ENCODE results near the gene KCNE1. TPM values are rescaled to one million over a fixed set of nuclear protein-coding genes. Genes with fewer than 3 reads are reported as not detected.
A peak's percentile ranks its signal among the peaks of the same experiment; 100 is the strongest.

The KCNE1 gene
- total and polyA plus RNA-seq, 10 of the 15 experiments (the other 5 are each of a cell fraction or from before 2014, with no cell fraction given), result 0.06 to 0.18 (median 0.09) TPM; not detected in 5

DNA sequence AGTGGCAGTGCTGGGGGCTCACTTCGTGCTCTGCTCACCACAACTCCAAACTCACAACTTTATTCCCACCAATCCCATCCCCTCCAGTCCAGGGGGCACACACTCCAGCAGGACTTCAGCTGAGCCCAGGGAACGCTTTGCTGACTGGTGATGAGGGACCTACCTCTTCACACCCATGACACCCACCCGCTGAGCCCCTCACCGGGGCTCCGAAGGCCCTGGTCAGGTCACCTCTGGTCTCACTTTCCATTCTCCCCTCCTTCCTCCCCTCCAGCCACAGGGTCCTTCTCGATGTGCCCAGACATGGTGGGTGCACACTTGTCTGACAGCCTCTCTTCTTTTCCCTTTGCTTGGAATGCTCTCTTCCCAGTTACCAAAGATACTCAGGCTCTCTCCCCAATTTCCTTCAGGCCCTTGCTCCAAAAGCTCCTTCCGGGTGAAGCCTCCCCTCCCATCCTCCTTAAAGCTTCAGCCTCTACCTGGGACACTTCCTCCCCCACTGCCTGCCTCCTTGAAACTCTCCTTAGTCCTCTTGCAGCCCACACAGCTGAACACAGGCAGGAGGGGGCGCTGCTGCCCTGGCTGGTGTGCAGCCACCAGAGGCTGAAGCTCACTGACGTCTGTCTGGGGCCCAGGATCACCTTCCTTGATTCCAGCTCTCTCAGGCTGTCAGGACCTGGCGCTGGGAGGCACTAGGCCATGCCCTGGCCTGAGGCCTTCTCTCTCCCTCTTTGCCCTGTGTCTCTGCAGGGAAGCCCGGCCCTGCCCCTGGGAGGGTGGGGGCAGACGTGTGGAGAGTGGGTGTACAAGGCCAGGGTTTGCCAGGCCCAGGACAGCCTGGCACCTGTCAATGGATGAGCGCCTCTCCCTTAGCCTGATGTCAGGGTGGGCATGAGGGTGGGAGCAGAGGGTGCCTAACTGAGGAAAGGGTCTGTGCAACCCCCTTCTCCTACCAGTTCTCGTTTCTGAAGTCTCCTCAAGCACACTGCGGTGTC, 1.6 kb downstream of the KCNE1 start:
- Histone ChIP-seq H3K79me2 (ENCODE audit: control insufficient read depth, insufficient read depth, low read length) (no peaks in the 10 kb centered on the region), H3K36me3 (ENCODE audit: control insufficient read depth in 2 of 2, insufficient read depth in 2 of 2, low read length in 1 of 2) (no peaks in the 10 kb centered on the region), H2AFZ (ENCODE audit: control insufficient read depth, low read depth, low read length) (no peak overlapping the region; the same call in 1 of the 2 replicates), H3K4me3 (no peak overlapping the region), H3K9ac (ENCODE audit: control insufficient read depth, insufficient read depth, low read length) (no peak overlapping the region), H3K4me2 (ENCODE audit: control insufficient read depth, insufficient read depth) (no peak overlapping the region), H3K27me3 (replicated peaks in 1 of 2; ENCODE audit: control insufficient read depth in 2 of 2, insufficient read depth in 2 of 2, low read length in 1 of 2) (no peaks in the 10 kb centered on the region), H3K27ac (ENCODE audit: control insufficient read depth, insufficient read depth) (no peak overlapping the region), H3K9me3 (replicated peaks; ENCODE audit: control insufficient read depth, insufficient read depth, low read length) (no peaks in the 10 kb centered on the region), H3K4me1 (ENCODE audit: control insufficient read depth, insufficient read depth, low read length) (no peaks in the 10 kb centered on the region), H4K20me1 (ENCODE audit: control insufficient read depth, insufficient read depth) (no peaks in the 10 kb centered on the region)
- intact Hi-C loops (cut with micrococcal nuclease; ENCODE audit: unreplicated experiment) (loop anchor here (1.0 kb wide), 3 partner anchors 72 to 120 kb away; no protein-coding TSS in a partner anchor), in situ Hi-C loops (cut with MboI) (no loop called here)
- BruUV-seq (replicated peaks), result no TSS peak
- FAIRE-seq (peak; percentile 93), DNase-seq (ENCODE audit: low read depth, low spot score) (no peak), ATAC-seq (peak; percentile 99)
- POLR2A ChIA-PET, result no interaction called here
- RAD21 ChIA-PET (ENCODE audit: unreplicated experiment), result interaction anchor here (0.6 to 6.3 kb wide), 13 partner anchors 9 to 161 kb away, joined by 3 to 71 read pairs (median 4); no protein-coding TSS in a partner anchor
- CTCF ChIA-PET, result interaction anchor here (0.5 to 13.6 kb wide), 32 partner anchors 8 to 1414 kb away, joined by 3 to 216 read pairs (median 5); partner anchors contain the start of gene RCAN1
- SMC1A ChIA-PET (ENCODE audit: uncharacterized antibody, unreplicated experiment), result interaction anchor here (0.7 to 2.7 kb wide), 17 partner anchors 12 to 154 kb away, joined by 3 to 47 read pairs (median 3); no protein-coding TSS in a partner anchor
- WGBS (ENCODE audit: insufficient coverage, insufficient replicate concordance, low lambda C conversion rate, missing lambda C conversion rate), result 33% methylated on average over 13 of the region's 15 CpGs
- TF ChIP-seq, protein P1, sequence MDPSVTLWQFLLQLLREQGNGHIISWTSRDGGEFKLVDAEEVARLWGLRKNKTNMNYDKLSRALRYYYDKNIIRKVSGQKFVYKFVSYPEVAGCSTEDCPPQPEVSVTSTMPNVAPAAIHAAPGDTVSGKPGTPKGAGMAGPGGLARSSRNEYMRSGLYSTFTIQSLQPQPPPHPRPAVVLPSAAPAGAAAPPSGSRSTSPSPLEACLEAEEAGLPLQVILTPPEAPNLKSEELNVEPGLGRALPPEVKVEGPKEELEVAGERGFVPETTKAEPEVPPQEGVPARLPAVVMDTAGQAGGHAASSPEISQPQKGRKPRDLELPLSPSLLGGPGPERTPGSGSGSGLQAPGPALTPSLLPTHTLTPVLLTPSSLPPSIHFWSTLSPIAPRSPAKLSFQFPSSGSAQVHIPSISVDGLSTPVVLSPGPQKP (IDR thresholded peaks at IDR 0.05; ENCODE audit: low read depth, low read length), result no peak
- TF ChIP-seq RAD51 (IDR thresholded peaks at IDR 0.05), result no peak
- TF ChIP-seq EED (IDR thresholded peaks at IDR 0.05; ENCODE audit: low read depth), result peak; percentile 27; the same call in 1 of the 2 replicates
- TF ChIP-seq, protein P2, sequence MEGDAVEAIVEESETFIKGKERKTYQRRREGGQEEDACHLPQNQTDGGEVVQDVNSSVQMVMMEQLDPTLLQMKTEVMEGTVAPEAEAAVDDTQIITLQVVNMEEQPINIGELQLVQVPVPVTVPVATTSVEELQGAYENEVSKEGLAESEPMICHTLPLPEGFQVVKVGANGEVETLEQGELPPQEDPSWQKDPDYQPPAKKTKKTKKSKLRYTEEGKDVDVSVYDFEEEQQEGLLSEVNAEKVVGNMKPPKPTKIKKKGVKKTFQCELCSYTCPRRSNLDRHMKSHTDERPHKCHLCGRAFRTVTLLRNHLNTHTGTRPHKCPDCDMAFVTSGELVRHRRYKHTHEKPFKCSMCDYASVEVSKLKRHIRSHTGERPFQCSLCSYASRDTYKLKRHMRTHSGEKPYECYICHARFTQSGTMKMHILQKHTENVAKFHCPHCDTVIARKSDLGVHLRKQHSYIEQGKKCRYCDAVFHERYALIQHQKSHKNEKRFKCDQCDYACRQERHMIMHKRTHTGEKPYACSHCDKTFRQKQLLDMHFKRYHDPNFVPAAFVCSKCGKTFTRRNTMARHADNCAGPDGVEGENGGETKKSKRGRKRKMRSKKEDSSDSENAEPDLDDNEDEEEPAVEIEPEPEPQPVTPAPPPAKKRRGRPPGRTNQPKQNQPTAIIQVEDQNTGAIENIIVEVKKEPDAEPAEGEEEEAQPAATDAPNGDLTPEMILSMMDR (IDR thresholded peaks at IDR 0.05 in 2 of 3, conservative IDR thresholded peaks at IDR 0.05 in 1 of 3; ENCODE audit: control insufficient read depth in 2 of 3, extremely low read depth in 1 of 3, insufficient read depth in 1 of 3, low read depth in 3 of 3, low read length in 3 of 3), result peak; percentile 81 to 86 (median 86)
- 0 out of 2 replicates have a peak, but pooled peaks have one; percentile 25 for TF ChIP-seq CBX5 (IDR thresholded peaks at IDR 0.05; ENCODE audit: low read depth)
- peak; percentile 47; the same call in 1 of the 3 replicates for TF ChIP-seq POU2F2 (IDR thresholded peaks at IDR 0.05; ENCODE audit: borderline replicate concordance, low read depth, low read length)
- 0 out of 2 replicates have a peak, but pooled peaks have one; percentile 6 for TF ChIP-seq TCF3 (IDR thresholded peaks at IDR 0.05; ENCODE audit: borderline replicate concordance, insufficient read depth, low read depth, low read length)
- no peak for TF ChIP-seq ATF7 (IDR thresholded peaks at IDR 0.05; ENCODE audit: low read depth)
- peak; percentile 69 for TF ChIP-seq YY1 (IDR thresholded peaks at IDR 0.05; ENCODE audit: low read depth, low read length)
- TF ChIP-seq SMARCA5 (IDR thresholded peaks at IDR 0.05), result peak; percentile 68; the same call in 1 of the 2 replicates
- TF ChIP-seq SMC3 (IDR thresholded peaks at IDR 0.05; ENCODE audit: borderline replicate concordance, low read length), result peak; percentile 98
- TF ChIP-seq, protein P3, sequence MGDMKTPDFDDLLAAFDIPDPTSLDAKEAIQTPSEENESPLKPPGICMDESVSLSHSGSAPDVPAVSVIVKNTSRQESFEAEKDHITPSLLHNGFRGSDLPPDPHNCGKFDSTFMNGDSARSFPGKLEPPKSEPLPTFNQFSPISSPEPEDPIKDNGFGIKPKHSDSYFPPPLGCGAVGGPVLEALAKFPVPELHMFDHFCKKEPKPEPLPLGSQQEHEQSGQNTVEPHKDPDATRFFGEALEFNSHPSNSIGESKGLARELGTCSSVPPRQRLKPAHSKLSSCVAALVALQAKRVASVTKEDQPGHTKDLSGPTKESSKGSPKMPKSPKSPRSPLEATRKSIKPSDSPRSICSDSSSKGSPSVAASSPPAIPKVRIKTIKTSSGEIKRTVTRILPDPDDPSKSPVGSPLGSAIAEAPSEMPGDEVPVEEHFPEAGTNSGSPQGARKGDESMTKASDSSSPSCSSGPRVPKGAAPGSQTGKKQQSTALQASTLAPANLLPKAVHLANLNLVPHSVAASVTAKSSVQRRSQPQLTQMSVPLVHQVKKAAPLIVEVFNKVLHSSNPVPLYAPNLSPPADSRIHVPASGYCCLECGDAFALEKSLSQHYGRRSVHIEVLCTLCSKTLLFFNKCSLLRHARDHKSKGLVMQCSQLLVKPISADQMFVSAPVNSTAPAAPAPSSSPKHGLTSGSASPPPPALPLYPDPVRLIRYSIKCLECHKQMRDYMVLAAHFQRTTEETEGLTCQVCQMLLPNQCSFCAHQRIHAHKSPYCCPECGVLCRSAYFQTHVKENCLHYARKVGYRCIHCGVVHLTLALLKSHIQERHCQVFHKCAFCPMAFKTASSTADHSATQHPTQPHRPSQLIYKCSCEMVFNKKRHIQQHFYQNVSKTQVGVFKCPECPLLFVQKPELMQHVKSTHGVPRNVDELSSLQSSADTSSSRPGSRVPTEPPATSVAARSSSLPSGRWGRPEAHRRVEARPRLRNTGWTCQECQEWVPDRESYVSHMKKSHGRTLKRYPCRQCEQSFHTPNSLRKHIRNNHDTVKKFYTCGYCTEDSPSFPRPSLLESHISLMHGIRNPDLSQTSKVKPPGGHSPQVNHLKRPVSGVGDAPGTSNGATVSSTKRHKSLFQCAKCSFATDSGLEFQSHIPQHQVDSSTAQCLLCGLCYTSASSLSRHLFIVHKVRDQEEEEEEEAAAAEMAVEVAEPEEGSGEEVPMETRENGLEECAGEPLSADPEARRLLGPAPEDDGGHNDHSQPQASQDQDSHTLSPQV (IDR thresholded peaks at IDR 0.05), result peak; percentile 48; the same call in 1 of the 2 replicates
- TF ChIP-seq IKZF1 (conservative IDR thresholded peaks at IDR 0.05), result 0 out of 2 replicates have a peak, but pooled peaks have one; percentile 21
- TF ChIP-seq RAD21 (IDR thresholded peaks at IDR 0.05; ENCODE audit: insufficient read depth, low read depth, low read length), result peak; percentile 98

Measured in GM12878 (cell line).